Glutamatergic neuron (in vitro differentiated cells): ENCODE data around the gene MT4. TPM values are rescaled to one million over a fixed set of nuclear protein-coding genes. Genes with fewer than 3 reads are reported as not detected.
A peak's percentile ranks its signal among the peaks of the same experiment; 100 is the strongest.

Experiments
- DNase-seq: peaks from one replicate; pipeline ENCODE4 v3.0.0; 2022
- H3K27ac Mint-ChIP-seq: one replicate; pipeline ENCODE4 v1.8.0; 2020; ENCODE audit warnings: mild to moderate bottlenecking, mixed read lengths, inconsistent platforms; ENCODE audit not compliant: unreplicated experiment
- H3K27me3 Mint-ChIP-seq: one replicate; pipeline ENCODE4 v1.8.0; 2020; ENCODE audit warnings: mild to moderate bottlenecking, moderate library complexity, mixed read lengths, inconsistent platforms; ENCODE audit not compliant: unreplicated experiment
- H3K36me3 Mint-ChIP-seq: one replicate; pipeline ENCODE4 v1.8.0; 2020; ENCODE audit warnings: mild to moderate bottlenecking, mixed read lengths, inconsistent platforms; ENCODE audit not compliant: unreplicated experiment
- H3K4me1 Mint-ChIP-seq: one replicate; pipeline ENCODE4 v1.8.0; 2020; ENCODE audit warnings: mild to moderate bottlenecking, low read depth, mixed read lengths, inconsistent platforms; ENCODE audit not compliant: unreplicated experiment
- H3K4me3 Mint-ChIP-seq: one replicate; pipeline ENCODE4 v1.8.0; 2020; ENCODE audit warnings: mild to moderate bottlenecking, mixed read lengths, inconsistent platforms; ENCODE audit not compliant: unreplicated experiment
- H3K9me3 Mint-ChIP-seq: one replicate; pipeline ENCODE4 v1.8.0; 2020; ENCODE audit warnings: mild to moderate bottlenecking, moderate library complexity, mixed read lengths, inconsistent platforms; ENCODE audit not compliant: unreplicated experiment
- CTCF ChIP-seq: fragments of 200-600 bp; sonication (generic); IDR thresholded peaks from one replicate; pipeline ENCODE4 v1.5.0; 2021; ENCODE audit not compliant: partially characterized antibody, unreplicated experiment
- total RNA-seq: library from RNA; stranded (reverse); fragmentation: NEBNext Ultra II Directional; extraction: Animal tissue kit (Norgen Biotek cat#: 25700); gene quantifications from one replicate; pipeline ENCODE4 v1.2.1, GENCODE V29; 2021; ENCODE audit not compliant: unreplicated experiment

MT4 gene
- total RNA-seq, 1 donor from 2014 or later, result not detected

GRCh38 chr16:56606071-56606475, 41.2 kb downstream of the MT4 start:
- peaks cover 22% of the 10 kb centered on the region for H3K27me3 Mint-ChIP-seq
- no peak for TF ChIP-seq CTCF

DNA sequence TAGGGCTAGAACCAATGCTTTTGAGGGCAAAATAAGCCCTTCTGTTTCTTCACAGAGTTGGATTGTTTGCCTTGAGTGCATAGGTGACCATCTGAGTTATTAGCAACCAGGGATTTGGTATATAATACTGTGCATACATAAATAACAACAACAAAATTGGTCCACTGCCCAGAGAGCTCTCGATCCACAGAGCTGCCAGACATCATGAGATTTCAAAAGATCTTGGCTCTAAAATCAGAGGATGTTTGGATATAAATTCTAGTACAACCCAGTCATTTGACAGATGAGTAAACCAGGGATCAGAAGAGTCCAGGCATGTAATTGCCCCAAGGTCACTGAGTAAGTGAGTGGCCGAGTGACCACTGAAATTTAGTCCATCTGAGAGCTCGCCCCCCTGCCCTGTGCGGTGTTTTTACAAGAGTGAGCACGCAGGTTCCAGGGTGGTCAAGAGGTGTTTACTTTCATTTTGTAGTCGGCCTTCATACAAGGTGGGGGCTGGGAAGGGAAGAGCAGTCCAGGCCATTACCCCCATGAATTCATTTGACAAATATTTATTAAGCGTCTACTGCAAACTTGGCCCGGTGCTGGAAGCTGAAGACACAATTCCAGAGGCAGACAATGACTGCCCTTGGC, 41.7 kb downstream of the MT4 start:
- Mint-ChIP-seq H3K27ac (no peak overlapping the region), H3K36me3 (no peaks in the 10 kb centered on the region), H3K4me1 (peaks cover 12% of the 10 kb centered on the region), H3K27me3 (peaks cover 22% of the 10 kb centered on the region), H3K4me3 (no peak overlapping the region), H3K9me3 (no peaks in the 10 kb centered on the region)
- DNase-seq, result no peak
- no peak for TF ChIP-seq CTCF

More at GRCh38 chr16:56606071-56606475, 41.2 kb downstream of the MT4 start:
- H3K4me1 Mint-ChIP-seq, result peaks cover 12% of the 10 kb centered on the region
- no peak overlapping the region for H3K27ac Mint-ChIP-seq
- H3K9me3 Mint-ChIP-seq, result no peaks in the 10 kb centered on the region
- no peaks in the 10 kb centered on the region for H3K36me3 Mint-ChIP-seq
- no peak for DNase-seq
- no peak overlapping the region for H3K4me3 Mint-ChIP-seq

- Mint-ChIP-seq H3K27me3 (peaks cover 21% of the 10 kb centered on the region), H3K4me1 (peaks cover 12% of the 10 kb centered on the region), H3K27ac (no peak overlapping the region), H3K9me3 (no peaks in the 10 kb centered on the region), H3K36me3 (no peaks in the 10 kb centered on the region), H3K4me3 (no peak overlapping the region)
- TF ChIP-seq CTCF, result no peak
- no peak for DNase-seq
Measured at GRCh38 chr16:56607109-56607618, 42.3 kb downstream of the MT4 start.

DNA sequence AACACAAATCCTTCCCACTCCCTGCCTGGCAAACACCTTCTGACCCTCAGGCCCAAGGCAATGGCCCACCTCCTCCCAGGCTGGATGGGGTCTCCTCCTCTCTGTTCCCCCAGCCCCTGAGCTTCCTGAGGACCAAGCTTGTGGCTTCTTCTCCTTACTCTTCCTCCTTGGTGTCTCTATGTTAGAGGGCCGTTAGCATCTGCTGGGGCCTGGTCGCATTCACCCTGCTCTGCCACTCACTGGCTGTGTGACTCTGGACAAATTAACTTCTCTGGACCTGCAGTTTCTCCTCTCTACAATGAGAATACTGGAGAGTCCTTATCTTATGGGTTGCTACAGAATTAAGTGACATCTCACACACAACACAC, 42.8 kb downstream of the MT4 start:
- Mint-ChIP-seq H3K27ac (no peak overlapping the region), H3K36me3 (no peaks in the 10 kb centered on the region), H3K9me3 (no peaks in the 10 kb centered on the region), H3K27me3 (peaks cover 20% of the 10 kb centered on the region), H3K4me1 (peaks cover 12% of the 10 kb centered on the region), H3K4me3 (peak overlapping the region; percentile 49)
- TF ChIP-seq CTCF, result no peak
- no peak for DNase-seq

DNA sequence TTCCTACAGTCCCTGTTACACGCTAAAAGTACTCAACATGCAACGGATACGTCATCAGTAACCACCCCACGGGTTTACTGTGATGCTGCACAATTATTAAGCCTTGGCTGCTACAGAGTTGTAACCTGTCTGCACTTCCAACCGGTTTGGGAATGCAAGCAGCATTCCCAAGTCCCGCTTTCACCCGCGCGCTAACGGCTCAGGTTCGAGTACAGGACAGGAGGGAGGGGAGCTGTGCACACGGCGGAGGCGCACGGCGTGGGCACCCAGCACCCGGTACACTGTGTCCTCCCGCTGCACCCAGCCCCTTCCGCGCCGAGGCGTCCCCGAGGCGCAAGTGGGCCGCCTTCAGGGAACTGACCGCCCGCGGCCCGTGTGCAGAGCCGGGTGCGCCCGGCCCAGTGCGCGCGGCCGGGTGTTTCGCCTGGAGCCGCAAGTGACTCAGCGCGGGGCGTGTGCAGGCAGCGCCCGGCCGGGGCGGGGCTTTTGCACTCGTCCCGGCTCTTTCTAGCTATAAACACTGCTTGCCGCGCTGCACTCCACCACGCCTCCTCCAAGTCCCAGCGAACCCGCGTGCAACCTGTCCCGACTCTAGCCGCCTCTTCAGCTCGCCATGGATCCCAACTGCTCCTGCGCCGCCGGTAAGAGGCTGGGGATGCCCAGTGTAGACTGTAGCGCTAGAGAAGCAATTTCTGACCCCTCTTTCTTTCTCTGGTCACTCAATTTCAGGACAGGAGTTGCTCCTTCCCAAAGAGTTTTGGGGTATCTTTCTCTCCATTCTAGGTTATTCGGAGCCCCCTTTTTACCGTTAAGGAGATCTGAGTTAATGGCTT, 43.4 kb downstream of the MT4 start, which contains the start of gene MT2A:
MT2A (plus strand) TSS at position 542 of the 833 bp plus-strand sequence; CDS start at position 614, 72 bp downstream.
- Mint-ChIP-seq H3K27me3 (peaks cover 21% of the 10 kb centered on the region), H3K4me3 (peak within 1 kb of the TSS; percentile 86), H3K4me1 (peaks cover 12% of the 10 kb centered on the region), H3K36me3 (no peaks in the 10 kb centered on the region), H3K27ac (no peak within 1 kb of the TSS), H3K9me3 (no peaks in the 10 kb centered on the region)
- DNase-seq, result peak; percentile 77
- no peak for TF ChIP-seq CTCF
